ENCODE data around the gene TUBA4A. TPM values are rescaled to one million over a fixed set of nuclear protein-coding genes. Genes with fewer than 3 reads are reported as not detected.

TUBA4A gene
- total RNA-seq, 1 experiment from 2014 or later = 40.8 TPM

DNA sequence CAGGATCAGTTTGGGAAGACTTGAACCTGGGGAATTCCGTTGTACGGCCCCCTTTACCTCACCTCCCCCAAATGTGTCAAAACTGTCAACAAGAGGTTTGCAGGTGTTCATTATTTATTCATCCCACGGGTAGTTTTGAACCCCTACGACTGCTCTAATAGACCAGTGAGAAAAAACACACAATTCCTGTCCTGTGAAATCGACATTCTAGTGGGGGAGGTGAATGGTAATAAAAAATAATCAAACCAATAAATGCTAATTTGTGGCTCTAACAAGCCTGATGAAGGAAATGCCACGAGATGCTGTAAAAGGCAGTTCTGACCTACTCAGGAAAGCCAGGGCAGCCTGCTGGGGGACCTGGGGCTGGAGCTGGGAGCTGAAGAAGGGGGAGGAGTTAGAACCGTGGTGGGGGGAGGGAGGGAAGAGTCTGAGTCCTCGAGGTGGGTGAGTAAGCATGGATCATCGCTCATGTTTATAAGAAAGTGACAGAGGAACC lies 25.0 kb upstream of the TUBA4A start:
- ChIA-PET CTCF (interaction anchor here (0.6 to 6.5 kb wide), 22 partner anchors 8 to 277 kb away, joined by 3 to 158 read pairs (median 4); partner anchors contain the start of genes ABCB6, GLB1L, STK16 and TUBA4A), POLR2A (interaction anchor here (0.6 to 3.0 kb wide), 9 partner anchors 17 to 380 kb away, joined by 3 to 21 read pairs (median 4); partner anchors contain the start of genes ABCB6, ANKZF1, ATG9A and GLB1L)
- peaks cover 6% of the 10 kb centered on the region for H3K27me3 Mint-ChIP-seq (ENCODE audit: low read depth)
- TF ChIP-seq CBFB (CRISPR knock-in tag; IDR thresholded peaks at IDR 0.05; ENCODE audit: low read depth) (no peak), GABPB1 (CRISPR knock-in tag; IDR thresholded peaks at IDR 0.05) (no peak), FOXP1 (CRISPR knock-in tag; IDR thresholded peaks at IDR 0.05; ENCODE audit: borderline replicate concordance) (no peak), TP53 (CRISPR knock-in tag; IDR thresholded peaks at IDR 0.05) (no peak), ZNF416 (CRISPR knock-in tag; IDR thresholded peaks at IDR 0.05) (no peak), ZNF232 (CRISPR knock-in tag; IDR thresholded peaks at IDR 0.05) (no peak), EMX1 (CRISPR knock-in tag; IDR thresholded peaks at IDR 0.05) (no peak), ERG (CRISPR knock-in tag; IDR thresholded peaks at IDR 0.05) (no peak)
- TF ChIP-seq, protein P1, sequence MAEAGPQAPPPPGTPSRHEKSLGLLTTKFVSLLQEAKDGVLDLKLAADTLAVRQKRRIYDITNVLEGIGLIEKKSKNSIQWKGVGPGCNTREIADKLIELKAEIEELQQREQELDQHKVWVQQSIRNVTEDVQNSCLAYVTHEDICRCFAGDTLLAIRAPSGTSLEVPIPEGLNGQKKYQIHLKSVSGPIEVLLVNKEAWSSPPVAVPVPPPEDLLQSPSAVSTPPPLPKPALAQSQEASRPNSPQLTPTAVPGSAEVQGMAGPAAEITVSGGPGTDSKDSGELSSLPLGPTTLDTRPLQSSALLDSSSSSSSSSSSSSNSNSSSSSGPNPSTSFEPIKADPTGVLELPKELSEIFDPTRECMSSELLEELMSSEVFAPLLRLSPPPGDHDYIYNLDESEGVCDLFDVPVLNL (CRISPR knock-in tag; IDR thresholded peaks at IDR 0.05; ENCODE audit: borderline replicate concordance, low read depth) = no peak
- DNase-seq (ENCODE audit: low spot score) (no peak), ATAC-seq (peak; percentile 38)
- peaks cover 32% of the 10 kb centered on the region for H3K4me1 Mint-ChIP-seq
- H3K27ac Mint-ChIP-seq = peak overlapping the region; percentile 82
- H3K4me3 Mint-ChIP-seq = peak overlapping the region; percentile 70
- H3K9me3 Mint-ChIP-seq = no peaks in the 10 kb centered on the region
- peaks cover 5% of the 10 kb centered on the region; the same call in 1 of the 2 replicates for H3K36me3 Mint-ChIP-seq

DNA sequence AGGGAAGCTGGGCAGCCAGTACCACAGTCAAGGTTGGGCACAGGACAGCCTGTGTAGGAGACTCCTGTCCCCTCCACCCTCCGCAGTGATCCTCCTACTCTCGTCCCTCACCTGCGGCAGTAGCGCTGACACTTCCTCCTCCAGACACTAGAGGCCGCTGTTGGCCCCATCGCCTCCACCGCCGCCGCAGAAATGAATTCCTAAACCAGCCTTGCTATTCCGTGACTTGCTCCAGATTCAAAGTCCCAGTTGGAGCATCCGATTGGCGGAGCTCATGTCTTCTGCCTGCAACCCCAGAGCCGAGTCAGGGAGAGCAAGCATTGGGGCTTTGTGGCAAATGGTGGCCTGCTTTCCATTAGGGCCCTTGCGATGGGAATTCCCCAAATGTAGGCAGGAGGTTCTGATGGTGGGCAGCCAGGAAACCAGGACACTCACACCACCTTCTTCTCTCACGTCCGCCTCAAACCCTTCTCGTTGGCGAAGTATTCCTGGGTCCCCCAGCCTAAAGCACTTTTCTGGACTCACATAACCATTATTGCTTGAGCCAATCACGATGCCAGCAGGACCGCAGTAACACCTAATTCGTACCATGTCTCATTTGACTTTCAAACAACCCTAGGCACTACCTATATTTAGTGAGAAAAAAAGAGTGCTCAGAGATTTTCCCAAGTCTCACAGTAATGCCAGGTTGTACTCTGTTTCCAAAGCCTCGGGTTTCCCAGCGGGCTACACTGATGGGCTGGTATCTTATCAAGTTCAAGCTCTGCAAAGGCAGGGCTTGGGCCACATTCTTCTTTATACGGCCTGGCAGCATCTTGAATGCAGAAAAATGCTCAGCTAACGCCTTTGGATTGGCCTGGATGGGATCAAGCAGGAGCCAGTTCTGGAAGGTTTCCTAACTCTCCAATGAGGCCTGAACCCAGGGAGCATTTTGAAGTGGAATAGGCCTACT lies 24.3 kb upstream of the TUBA4A start:
- peaks cover 9% of the 10 kb centered on the region for H3K27me3 Mint-ChIP-seq (ENCODE audit: low read depth)
- peaks cover 3% of the 10 kb centered on the region; the same call in 1 of the 2 replicates for H3K36me3 Mint-ChIP-seq
- TF ChIP-seq CTCF (IDR thresholded peaks at IDR 0.05) (peak; percentile 99), MAX (CRISPR knock-in tag; IDR thresholded peaks at IDR 0.05) (0 out of 2 replicates have a peak, but pooled peaks have one; percentile 24)
- TF ChIP-seq, protein P2, sequence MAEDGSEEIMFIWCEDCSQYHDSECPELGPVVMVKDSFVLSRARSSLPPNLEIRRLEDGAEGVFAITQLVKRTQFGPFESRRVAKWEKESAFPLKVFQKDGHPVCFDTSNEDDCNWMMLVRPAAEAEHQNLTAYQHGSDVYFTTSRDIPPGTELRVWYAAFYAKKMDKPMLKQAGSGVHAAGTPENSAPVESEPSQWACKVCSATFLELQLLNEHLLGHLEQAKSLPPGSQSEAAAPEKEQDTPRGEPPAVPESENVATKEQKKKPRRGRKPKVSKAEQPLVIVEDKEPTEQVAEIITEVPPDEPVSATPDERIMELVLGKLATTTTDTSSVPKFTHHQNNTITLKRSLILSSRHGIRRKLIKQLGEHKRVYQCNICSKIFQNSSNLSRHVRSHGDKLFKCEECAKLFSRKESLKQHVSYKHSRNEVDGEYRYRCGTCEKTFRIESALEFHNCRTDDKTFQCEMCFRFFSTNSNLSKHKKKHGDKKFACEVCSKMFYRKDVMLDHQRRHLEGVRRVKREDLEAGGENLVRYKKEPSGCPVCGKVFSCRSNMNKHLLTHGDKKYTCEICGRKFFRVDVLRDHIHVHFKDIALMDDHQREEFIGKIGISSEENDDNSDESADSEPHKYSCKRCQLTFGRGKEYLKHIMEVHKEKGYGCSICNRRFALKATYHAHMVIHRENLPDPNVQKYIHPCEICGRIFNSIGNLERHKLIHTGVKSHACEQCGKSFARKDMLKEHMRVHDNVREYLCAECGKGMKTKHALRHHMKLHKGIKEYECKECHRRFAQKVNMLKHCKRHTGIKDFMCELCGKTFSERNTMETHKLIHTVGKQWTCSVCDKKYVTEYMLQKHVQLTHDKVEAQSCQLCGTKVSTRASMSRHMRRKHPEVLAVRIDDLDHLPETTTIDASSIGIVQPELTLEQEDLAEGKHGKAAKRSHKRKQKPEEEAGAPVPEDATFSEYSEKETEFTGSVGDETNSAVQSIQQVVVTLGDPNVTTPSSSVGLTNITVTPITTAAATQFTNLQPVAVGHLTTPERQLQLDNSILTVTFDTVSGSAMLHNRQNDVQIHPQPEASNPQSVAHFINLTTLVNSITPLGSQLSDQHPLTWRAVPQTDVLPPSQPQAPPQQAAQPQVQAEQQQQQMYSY (CRISPR knock-in tag; IDR thresholded peaks at IDR 0.05) = no peak
- no peaks in the 10 kb centered on the region for H3K9me3 Mint-ChIP-seq
- CTCF ChIA-PET = interaction anchor here (0.6 to 6.5 kb wide), 37 partner anchors 8 to 298 kb away, joined by 3 to 158 read pairs (median 4); partner anchors contain the start of genes ABCB6, ANKZF1, ATG9A and DNPEP
- DNase-seq (ENCODE audit: low spot score) = peak; percentile 87
- peak overlapping the region; percentile 70 for H3K4me3 Mint-ChIP-seq
- peak; percentile 72 for ATAC-seq
- POLR2A ChIA-PET = interaction anchor here (0.6 to 3.0 kb wide), 11 partner anchors 17 to 379 kb away, joined by 3 to 21 read pairs (median 4); partner anchors contain the start of genes ABCB6, ANKZF1, ATG9A and GLB1L
- H3K27ac Mint-ChIP-seq = peak overlapping the region; percentile 96
- H3K4me1 Mint-ChIP-seq = peaks cover 32% of the 10 kb centered on the region

Measured in WTC11 (cell line).